Measurements from ENCODE around the gene DAGLA.

GRCh38 chr11:61734767-61735166 is 54.6 kb downstream of the DAGLA start:
- TF ChIP-seq, protein P1, sequence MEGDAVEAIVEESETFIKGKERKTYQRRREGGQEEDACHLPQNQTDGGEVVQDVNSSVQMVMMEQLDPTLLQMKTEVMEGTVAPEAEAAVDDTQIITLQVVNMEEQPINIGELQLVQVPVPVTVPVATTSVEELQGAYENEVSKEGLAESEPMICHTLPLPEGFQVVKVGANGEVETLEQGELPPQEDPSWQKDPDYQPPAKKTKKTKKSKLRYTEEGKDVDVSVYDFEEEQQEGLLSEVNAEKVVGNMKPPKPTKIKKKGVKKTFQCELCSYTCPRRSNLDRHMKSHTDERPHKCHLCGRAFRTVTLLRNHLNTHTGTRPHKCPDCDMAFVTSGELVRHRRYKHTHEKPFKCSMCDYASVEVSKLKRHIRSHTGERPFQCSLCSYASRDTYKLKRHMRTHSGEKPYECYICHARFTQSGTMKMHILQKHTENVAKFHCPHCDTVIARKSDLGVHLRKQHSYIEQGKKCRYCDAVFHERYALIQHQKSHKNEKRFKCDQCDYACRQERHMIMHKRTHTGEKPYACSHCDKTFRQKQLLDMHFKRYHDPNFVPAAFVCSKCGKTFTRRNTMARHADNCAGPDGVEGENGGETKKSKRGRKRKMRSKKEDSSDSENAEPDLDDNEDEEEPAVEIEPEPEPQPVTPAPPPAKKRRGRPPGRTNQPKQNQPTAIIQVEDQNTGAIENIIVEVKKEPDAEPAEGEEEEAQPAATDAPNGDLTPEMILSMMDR (IDR thresholded peaks at IDR 0.05) = no peak
- TF ChIP-seq POLR2A (IDR thresholded peaks at IDR 0.05) = no peak
